ENCODE data around the gene GNB5. TPM values are rescaled to one million over a fixed set of nuclear protein-coding genes. Genes with fewer than 3 reads are reported as not detected.

GNB5 gene
- total RNA-seq, 1 donor = 58.3 TPM

- no peak for TF ChIP-seq CTCF (IDR thresholded peaks at IDR 0.05; ENCODE audit: insufficient read depth, low read depth, low read length)
- no peak for DNase-seq (ENCODE audit: low read depth)
- no peak overlapping the region for H3K4me3 ChIP-seq (ENCODE audit: low read depth, low read length)
Measured at GRCh38 chr15:52154896-52155865, 36.0 kb downstream of the GNB5 start.

GRCh38 chr15:52153900-52154895, 37.0 kb downstream of the GNB5 start:
- DNase-seq (ENCODE audit: low read depth) = no peak
- no peak for TF ChIP-seq CTCF (IDR thresholded peaks at IDR 0.05; ENCODE audit: insufficient read depth, low read depth, low read length)
- H3K4me3 ChIP-seq (ENCODE audit: low read depth, low read length) = no peak overlapping the region

DNA sequence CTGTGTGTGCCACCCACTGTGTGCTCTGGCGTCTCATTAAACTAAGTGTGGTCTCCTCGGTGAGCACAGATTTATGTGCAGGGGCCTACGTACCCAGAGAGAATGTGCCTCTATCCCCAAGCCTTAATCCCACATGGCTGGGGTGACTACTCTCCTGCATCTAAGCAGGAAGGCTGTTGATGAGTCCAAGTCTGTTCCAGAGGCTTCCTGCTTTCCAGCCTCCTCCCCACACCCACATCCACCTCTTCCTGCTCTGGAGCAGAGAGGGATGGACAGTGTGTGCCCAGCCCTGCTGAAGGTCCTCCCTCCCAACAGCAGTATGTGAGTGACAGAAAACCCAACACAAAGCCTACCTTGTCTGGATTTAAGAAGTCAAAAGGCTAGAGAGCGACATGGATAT, 39.8 kb downstream of the GNB5 start:
- no peak for DNase-seq (ENCODE audit: low read depth)
- no peak for TF ChIP-seq CTCF (IDR thresholded peaks at IDR 0.05; ENCODE audit: insufficient read depth, low read depth, low read length)
- no peak overlapping the region for H3K4me3 ChIP-seq (ENCODE audit: low read depth, low read length)

GRCh38 chr15:52150871-52151270, 40.3 kb downstream of the GNB5 start:
- TF ChIP-seq CTCF (IDR thresholded peaks at IDR 0.05; ENCODE audit: insufficient read depth, low read depth, low read length) = no peak
- no peak for DNase-seq (ENCODE audit: low read depth)
- H3K4me3 ChIP-seq (ENCODE audit: low read depth, low read length) = no peak overlapping the region

GRCh38 chr15:52150043-52150825, 41.0 kb downstream of the GNB5 start:
- TF ChIP-seq CTCF (IDR thresholded peaks at IDR 0.05; ENCODE audit: insufficient read depth, low read depth, low read length) = no peak
- DNase-seq (ENCODE audit: low read depth) = no peak
- no peak overlapping the region for H3K4me3 ChIP-seq (ENCODE audit: low read depth, low read length)

DNA sequence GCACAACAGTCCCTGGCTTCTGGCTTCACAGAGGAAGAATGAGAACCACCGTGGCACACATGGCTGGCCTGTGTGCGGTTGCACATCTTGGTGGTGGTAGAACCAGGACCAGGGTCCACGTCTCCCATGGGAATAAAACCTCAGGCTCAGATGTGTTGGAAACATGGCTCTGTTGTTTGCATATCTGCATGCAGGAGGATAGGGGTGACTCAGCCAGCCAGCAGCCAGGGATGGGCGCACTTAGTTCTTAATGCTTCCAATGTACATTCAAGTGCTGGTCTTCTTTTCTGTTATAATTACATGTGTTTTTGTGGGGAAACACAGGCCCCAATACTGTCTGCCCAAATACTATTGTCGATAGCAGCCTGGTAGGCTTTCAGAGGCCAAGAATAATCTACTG, 42.8 kb downstream of the GNB5 start:
- H3K4me3 ChIP-seq (ENCODE audit: low read depth, low read length) = no peak overlapping the region
- peak; percentile 27 for DNase-seq (ENCODE audit: low read depth)
- TF ChIP-seq CTCF (IDR thresholded peaks at IDR 0.05; ENCODE audit: insufficient read depth, low read depth, low read length) = no peak
